GM21737 (cell line): Measurements from ENCODE around the gene TBC1D10A.

Source experiments
- ATAC-seq: cut with Tn5 transposase; IDR thresholded peaks from one replicate; pipeline ENCODE4 v1.9.1; 2021; ENCODE audit warnings: mild to moderate bottlenecking, moderate library complexity; ENCODE audit not compliant: unreplicated experiment

Gene TBC1D10A

DNA sequence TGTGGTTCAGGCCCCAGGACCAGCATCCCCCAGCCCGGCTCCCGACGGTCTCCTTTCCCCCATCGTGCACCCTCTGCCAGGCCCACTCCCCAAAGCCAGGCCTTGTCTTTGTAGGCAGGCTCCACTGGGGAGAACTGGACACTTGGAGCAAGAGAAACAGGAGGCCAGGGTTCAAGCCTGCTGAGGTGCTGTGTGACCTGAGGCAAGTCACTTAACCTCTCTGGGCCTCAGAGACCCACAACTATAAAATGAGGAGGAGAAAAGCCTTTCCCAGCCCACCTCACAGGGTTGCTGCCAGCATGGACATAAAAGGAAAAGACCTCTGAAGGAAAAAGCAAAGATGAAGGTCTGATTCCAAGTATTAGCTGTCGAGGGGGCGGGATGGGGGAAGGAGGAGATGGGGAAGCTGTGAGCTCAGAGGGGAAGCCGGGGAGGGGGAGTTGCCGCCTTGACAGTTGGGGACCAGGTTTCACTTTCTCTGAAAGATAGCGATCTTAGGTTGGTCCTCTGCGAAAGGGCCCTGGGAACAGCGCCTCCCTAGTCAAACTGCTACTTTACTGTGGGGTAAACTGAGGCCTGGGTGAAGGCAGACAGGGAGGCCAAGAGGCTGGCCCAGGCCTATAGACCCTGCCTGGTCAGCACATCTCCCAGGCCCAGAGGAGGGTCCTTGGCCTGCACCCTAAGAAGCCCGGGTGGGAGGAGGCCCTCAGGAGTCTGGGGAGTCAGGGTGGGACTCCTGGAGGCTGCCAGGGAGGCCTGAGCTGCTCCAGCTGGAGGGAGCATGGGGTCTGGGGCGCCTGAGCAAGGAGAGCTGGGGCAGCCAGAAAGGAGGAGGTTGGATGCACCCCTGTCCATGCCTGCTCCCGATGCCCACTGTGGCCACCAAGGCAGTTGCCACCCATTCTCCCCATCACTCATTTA lies 59.1 kb downstream of the TBC1D10A start:
- ATAC-seq = no peak

DNA sequence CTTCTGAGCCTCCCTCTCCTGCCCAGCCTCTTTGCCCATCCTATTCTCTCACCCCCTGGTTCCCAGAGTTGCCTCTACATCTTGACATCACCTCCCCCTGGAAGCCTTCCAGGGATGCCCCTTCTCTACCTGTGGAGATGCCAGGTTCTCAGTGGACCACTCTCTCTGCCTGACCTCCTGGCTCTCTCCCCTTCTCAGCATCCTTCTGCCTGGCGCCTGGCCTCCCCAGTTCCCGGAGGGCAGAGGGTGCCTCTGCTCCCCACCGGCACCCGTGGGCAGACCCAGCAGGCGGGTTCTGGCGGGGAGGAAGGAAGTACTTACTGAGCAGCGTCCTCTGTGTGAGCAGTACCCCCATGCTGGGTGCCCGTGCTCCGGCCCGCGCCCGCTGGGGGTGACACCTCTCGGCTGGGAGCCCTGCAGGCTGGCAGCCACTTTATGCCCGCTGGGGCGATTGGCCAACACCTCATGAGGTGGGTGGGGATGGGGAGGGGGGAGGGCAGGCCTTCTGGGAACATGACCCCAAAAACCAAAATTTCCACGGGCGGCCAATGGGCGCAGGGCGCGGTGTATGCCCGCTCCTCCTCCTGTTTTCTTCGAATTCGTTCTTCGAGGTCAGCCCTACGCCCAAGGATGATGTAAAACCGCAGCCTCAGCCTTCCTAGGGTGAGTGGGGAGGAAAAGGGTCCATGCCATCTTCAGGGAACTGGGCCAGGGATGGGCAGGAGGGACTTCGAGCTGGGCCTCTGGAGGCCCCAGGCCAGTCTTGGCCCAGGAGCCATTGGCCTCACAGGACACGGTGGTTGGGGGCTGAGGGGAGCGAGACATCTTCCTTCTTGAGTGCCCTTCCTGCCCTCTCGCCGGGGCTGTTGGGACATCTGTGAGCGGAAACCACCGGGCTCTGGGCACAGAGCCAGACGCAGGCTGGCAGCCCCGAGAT lies 60.0 kb downstream of the TBC1D10A start, which contains the start of gene OSM:
Gene OSM (minus strand): TSS at position 407 of the 937 bp plus-strand sequence. CDS start 52 bp downstream, at position 355.
- no peak for ATAC-seq

DNA sequence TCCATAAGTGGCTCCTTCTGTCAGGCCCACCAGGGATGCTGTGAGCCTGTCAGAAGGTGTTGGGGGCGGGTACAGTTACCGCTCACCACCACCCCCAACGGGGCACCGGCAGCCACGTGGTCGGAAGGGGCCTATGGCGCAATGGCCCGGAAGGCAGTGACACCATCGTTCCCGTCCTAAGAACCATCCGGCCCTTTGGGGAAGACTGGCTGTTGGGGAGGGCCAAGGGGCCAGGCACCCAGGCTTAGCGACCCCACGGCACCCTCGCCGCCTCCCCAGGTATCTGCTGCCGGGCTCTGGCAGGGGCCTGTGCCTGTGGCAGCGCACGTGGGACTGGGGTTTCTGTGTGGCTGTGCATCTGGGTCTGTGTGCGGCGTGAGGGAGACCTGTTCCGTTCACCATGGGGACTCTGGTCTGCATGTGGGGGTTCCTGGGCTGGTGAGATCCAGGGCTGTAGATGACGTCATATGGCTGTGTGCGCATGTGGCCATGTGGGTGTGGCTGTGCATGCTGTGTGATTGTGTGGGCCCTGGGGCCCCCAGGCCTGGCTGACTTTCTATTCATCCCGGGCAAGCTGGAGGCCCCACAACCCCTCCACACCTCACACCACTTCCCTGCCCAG lies 60.8 kb downstream of the TBC1D10A start:
- ATAC-seq = peak; percentile 63

DNA sequence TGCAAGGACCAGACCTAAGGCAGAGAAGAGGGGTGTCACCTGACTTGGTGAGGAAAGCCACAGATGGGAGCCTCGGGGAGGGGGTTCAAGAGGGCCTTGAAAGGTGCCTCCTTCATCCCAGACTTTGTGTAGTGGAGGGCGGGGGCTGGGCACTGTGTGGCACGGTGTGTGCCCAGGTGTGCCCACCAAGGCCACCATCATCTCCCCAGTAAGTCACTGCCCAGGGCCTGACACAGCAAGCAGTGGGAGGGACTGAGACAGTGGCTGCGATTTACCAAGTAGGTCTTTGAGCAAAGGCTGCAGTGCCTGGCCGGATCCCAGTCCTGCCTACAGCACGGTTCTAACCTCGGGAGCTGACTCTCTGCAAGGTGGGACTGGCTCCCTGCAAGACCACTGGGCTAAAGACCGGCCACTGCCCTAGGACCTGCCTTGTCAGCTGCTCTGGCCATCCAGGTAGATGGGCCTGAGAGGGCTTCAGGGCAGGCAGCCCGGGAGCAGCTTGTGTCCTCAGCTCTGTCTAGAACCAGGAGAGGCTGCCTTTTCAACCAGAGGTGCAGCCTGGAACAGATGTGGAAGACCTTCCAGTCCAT lies 61.5 kb downstream of the TBC1D10A start:
- ATAC-seq = no peak

DNA sequence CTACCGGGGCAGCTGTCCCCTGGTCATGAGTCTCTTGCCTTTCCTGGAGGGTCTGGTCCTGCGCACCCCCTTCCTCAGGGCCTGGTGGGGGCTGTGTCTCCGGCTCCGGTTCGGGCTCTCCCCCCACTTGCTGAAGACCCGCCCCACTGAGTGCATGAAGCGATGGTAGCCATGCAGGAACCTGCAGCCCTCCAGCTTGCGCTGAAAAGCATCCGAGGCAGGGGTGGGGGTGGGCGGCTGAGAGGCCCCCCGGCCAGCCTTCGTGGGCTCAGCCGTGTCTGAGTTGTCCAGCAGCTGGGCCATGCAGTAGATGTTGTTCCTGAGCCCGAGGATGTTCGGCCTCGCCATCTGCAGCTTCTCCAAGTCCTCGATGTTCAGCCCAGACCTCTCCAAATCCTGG lies 62.9 kb downstream of the TBC1D10A start:
- ATAC-seq = no peak

DNA sequence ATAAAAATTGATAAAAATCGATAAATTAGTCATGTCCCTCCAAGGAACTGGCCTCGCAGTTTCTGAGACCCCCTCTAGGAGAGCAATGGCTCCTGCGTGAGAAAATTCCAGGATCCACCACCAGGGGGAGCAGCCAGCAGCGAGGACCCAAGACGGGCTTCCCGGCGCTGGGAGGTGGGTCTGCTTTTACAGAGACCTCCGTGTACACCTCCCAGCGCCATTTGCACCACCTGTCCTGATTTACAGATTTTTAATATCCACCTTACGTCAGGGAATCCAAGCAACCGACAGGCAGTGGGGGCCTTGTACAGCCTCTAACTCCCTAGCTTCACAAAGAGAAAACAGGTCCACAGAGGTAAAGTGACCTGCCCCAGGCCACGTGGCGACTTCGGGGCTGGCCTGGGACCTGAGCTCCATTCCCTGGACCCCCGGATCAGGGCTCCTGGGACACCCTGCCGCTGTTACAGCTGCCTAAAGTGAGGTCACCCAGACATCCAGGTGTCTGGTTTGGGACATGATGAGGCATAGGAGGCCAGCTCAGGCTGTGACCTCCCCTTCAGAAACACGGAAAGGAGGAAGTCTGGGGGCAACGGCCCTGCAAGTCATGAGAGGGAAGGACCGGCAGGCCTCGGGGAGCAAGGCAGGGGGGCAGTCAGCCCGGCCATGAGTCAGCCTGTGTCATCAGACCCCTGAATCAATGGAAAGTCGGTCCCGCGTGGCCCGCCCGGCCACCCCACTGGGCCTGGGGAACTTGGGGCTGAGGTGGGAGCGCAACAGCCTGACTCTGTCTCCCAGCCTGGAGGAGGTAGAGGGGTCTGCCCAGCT lies 63.6 kb downstream of the TBC1D10A start:
- ATAC-seq = no peak

DNA sequence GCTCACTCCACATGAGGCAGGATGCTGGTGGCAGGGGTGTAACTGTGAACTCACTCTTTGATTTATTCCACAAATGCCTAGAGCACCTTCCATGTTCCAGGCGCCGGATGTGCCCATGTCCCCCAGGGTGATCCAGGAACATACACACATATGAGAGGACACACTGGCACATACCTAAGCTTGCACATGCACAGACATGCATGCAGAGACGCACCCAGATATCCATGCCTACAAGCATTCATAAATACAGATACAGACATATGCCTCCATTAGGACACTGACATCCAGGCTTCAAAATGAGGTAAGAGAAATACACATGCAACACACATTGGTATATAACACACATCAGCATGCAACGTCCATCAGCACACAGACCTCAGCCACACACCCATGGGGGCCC lies 64.6 kb downstream of the TBC1D10A start:
- ATAC-seq = no peak

DNA sequence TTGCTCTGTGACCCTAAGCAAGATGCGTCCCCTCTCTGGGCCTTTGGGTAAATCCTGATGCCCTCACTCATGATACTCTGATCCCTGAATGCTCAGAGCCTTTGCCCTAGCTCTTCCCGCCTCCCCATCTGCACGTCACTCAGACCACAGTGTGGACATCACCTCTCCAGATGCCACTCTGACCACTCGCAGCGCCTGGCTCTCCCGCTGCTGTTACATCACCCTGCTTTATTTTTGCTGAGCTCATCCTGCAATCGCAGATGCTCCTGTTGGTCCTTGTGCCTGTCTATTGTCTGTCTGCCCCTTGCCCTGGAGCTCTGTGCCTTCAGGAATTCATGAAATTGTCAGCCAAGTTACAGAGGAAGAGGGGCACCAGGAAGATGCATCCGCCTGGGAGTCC lies 65.6 kb downstream of the TBC1D10A start:
- no peak for ATAC-seq

DNA sequence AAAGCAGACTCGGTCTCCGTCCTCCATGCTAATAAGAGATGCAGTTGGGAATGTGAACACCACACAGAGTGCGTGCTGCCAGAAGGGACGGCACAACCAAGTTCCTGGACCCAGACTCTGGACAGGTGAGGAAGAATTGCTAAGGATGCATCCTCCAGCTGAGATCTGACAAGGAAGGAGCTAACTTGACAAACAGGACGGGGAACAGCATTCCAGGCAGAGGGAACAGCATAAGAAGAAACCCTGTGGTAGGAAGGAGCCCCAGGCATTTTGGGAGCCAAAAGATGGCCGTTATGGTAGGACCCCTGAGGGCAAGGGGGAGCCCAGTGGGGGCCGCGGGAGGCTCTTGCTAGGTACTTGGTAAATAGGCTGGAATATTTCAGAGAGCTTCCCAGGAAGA lies 66.1 kb downstream of the TBC1D10A start:
- no peak for ATAC-seq

DNA sequence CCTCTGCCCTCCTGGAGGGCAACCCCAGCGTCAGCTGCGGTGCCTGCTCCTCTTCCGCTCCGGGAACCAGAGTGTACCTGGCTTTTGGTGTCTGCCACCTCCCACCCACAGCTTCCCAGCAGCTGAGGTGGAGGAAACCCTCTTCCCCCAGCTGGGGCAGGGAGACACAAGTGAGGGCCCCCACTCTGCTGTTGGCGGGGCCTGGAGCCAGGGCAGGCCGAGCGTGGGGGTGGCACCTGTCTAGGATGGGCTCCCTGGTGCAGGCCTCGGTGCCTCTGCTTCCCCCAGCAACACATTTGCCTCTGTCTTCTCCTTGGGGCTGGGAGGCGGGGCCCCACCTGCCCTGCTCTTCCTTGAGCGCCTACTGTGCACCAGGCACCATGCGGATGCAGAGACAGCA lies 66.5 kb downstream of the TBC1D10A start:
- no peak for ATAC-seq

DNA sequence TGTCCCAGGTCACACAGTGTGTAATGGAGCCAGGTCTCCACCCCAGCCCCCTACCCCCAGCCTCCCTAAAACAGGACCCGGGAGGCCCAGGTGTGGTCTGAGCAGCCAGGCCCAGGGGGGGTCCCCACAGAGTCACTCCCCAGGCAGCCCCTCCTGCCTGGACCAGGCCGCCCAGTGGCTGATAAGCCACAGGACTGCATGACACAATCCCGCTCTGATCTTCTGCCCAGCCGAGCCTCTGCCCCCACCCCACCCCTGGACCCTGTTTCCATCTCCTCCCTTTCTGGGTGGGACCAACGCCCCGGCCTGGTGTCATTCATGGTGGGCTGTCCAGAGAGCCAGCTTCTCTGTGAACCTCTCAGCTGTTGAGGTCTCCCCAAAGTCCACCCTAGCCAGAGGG lies 72.4 kb downstream of the TBC1D10A start:
- no peak for ATAC-seq

DNA sequence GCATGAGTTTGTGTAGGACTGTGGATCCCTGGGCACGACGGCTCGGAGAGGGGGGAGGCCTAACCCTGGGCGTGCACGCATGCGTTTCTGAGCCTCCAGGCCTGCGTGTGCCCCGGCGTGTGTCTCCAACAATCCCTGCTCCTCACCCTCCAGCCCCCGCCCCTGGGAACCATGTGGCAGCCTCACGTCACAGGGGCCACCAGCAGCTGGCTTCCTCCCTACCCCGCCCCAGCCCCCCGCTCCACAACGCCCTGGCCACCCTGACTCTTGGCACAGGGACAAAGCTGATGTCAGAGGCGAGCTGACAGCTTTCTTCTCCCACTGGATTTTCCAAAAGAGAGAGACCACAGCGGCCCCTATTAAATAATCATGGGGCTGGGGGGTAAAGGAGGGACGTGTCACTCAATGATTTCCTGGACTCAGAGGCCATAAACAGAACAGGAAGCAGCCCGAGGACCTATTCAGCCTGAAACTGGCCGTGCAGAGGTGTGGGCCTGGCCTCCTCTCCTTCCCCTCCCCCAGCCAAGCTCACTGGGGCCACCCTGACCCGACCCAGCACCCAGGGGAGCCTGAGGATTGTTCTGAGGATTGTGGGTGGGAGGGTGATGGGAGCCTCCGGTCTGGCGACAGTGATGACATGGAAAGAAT lies 73.4 kb downstream of the TBC1D10A start:
- no peak for ATAC-seq

DNA sequence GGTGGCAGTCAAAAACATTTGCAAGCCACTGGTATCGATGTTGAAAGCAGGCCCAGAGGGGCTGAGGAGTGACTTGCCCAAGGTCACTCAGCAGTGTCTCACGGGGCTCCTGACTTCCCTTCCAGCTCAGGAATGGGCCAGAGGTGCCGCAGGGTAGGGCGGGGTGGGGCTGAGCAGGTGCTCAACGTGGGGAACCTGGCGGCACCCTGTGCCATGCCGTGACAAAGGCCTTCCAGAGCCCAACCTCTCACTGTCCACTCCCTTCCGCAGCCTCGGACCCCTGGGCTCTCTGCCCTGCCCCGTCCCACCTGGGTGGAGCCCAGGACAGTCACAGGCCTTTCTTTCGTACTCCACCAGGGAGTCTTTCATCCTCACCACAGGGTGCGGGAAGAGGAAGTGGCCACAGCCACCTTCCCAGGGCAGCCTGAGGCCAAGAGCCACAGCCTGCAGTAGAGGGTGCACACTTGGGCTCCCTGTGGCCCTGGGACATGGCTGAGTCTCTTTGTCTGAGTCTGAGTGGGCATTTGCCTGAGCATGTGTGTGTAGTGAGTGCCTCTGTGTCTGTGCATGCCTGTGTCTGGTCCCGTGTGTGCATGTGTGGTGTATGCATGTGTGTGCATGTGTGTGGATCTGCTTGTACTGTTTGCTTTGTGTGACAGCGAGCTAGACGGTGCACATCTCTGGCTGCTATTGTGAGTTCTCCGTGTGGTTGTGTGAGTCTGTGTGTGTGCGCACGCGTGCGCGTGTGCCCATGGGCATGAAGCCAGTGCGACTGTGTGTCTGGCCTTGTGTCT lies 74.1 kb downstream of the TBC1D10A start:
- ATAC-seq = no peak

DNA sequence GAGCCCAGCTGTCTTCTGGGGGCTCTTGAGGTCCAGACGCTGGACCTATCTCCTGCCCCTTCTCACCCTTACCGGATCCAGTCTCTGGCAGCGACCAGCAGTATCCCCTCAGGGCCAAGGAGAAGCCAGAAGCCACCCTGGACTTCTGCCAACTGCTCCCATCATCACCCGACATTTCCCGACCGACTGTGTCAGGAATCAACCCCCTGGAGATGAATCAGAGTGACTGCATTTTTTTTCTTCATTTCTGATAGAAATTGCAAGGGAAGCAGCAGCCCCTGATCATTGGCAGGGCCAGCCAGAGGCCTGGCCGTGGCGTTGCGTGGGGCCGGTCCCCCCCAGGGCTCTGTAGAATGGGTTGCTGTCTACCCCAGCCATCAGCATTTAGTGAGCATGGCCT lies 75.0 kb downstream of the TBC1D10A start:
- ATAC-seq = no peak

DNA sequence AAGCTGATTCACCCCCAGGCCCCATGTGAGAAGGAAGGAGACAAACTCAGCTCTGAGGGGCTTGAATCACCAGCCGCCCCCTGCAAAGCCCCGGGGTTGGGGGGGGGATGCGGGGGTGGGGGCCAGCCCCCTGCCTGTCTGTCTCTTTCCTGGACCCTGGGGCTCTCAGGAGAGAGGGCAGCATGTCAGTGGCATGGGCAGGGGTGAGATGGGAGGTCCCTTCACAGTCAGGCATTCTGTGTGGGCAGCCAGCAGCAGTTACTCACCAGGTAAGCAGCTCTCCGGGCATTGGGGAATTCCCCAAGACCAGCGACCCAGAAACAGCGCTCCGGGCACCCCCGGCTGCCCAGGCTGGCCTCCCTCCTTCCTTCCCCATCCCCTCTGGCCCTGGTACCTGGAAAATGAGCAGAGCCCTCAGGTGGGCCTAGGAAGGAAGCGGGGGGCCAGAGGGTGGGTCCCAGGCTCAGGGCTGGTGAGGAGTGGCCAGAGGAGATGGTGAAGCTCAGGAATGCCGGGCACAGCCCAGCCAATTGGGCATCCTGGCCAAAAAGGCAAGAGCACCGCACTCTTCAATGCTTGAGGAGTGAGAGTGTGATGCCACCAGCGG lies 76.0 kb downstream of the TBC1D10A start:
- ATAC-seq = no peak

DNA sequence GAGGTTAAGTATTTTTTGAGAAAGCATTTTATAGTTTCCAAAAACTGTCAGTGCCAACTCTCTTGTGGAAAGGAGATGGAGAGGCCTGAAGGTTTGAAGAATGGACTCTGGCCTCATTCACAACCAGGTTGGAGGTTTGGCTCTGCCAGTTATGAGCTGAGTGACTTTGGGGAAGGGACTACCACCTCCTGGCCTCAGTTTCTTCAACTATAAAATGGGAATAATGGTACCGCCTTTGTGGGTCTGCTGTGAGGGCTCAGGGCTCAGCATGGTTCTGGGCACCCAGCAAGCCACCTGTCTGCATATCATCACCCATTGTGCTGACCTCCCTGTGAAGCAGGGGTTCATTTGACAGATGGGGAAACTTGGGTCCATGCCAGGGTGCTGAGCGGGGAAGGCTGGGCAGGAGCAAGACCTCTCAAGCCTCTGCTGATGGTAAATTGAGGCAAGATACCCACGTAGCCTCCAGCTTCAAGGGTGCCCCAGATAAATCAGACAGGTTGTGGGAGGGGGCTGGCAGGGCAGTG lies 76.6 kb downstream of the TBC1D10A start:
- ATAC-seq = no peak

DNA sequence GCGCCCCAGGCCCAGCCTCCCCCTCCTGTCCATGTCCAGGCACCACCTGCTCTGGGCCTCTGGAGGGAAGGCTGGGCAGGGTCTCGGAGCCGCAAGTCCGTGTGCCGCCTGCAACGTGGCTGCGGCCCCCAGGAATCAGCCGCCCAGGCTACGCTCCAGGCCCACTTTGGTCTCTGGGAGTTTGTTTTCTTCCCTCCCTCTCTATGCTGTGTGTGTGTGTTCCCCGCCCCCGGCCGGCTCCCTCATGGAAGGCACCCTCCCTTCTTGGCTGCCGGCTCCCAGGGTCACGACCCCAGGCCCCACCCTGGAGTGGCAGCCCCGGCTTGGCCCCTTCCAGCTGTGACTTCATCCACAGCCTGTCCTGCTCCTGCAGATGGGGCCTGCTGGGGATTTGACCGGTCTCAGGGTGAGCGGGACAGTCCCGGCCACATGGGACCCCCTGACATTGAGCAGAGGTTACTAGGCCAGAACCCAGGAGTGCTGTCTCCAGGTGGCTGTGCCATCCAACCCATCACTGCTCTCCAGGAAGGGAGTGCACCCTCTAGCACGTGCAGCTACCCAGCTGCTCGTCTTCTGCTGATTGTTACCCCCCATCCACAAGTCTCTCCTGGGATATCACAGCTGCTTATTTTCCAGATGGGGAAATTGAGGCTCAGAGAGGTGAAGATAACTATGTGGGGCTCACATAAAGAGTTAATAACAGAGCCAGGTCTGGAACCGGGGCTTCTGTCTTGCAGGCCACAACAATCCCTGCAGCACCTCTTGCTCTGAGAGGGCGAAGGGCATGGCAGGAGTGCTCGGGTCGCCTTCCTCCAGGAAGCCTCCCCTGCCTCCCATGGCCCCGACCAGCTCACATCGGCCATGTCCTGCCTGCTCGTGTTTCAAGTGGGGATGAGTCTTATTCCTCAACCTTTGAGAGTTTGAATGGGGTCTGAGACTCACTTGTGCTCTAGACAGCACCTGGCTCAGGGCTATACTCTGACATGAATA lies 77.4 kb downstream of the TBC1D10A start:
- ATAC-seq = no peak
